ENCODE data around the gene DYNLT2B.

DNA sequence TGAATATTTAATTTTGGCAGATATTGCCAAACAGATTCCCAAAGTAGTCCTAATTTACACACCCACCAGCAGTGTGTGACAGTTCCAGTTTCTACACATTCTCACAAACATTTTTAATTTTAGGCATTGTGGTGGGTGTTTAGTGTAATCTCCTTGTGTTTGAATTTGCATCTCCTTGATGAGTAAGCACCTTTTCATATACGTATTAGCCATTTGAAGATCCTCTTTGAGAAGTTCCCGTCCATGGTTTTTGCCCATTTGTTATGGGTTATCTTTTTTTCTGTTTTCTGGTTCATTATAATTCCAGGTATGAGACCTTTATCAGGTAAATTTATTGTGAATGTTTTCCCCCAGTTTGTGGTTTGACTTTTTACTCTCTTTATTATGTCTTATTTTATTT is 22.4 kb upstream of the DYNLT2B start:
- TF ChIP-seq POLR2AphosphoS5 (IDR thresholded peaks at IDR 0.05; ENCODE audit: low read depth, low read length) (no peak), POLR2A (IDR thresholded peaks at IDR 0.05; ENCODE audit: low read depth, low read length) (no peak), POU2F2 (IDR thresholded peaks at IDR 0.05; ENCODE audit: low read depth, low read length) (no peak), TAF1 (IDR thresholded peaks at IDR 0.05; ENCODE audit: low read depth, low read length) (no peak)
